GM15510 (cell line): ENCODE results near the gene DTNBP1.

Source experiments
- POLR2A ChIP-seq: IDR thresholded peaks from 3 replicates; pipeline ENCODE4 v1.6.1; 2011; ENCODE audit warnings: borderline replicate concordance; ENCODE audit not compliant: insufficient read length; ENCODE audit errors: extremely low read depth

Gene DTNBP1

DNA sequence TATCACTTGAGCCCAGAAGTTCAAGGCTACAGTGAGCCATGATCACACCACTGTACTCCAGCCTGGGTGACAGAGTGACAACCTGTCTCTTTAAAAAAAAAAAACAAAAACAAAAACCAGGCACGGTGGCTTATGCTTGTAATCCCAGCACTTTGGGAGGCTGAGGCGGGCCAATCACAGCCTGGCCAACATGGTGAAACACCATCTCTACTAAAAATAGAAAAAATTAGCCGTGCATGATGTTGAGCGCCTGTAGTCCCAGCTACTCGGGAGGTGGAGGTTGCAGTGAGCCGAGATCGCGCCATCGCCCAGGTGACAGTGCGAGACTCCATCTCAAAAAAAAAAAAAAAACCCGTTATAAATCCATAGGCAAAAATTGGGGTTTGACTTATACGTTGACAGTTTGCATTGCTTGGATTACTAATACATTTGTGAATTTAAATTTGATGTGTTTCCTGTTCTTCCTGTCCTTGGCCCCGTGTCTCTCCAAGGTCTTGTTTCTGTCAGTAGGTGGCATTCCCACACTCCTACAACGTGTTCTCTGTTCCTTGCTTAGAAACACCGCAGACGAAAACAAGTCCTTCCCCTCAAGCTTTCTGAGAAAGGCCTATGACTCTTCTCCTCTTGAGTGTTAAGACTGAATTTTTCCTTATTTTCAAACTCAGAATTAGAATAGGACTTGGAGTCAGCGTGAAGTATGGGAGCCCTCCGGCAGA lies 147.0 kb downstream of the DTNBP1 start:
- no peak for TF ChIP-seq POLR2A

DNA sequence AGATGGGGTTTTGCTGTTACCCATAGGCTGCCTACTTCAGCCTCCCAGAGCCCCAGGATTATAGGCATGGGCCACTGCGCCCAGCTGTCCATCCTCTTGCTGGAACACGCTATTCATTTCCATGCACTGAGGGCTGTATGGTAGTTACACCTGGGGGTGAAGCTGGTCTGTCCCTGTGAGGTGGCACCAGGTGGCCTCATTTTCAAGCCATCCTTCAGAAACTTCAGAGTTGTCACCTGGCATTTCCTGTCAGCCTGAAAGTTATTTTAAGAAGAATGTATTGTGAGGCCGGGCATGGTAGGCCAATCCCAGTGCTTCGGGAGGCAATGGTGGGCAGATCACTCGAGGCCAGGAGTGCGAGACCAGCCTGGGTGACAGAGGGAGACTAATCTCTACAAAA lies 147.6 kb downstream of the DTNBP1 start:
- no peak for TF ChIP-seq POLR2A

DNA sequence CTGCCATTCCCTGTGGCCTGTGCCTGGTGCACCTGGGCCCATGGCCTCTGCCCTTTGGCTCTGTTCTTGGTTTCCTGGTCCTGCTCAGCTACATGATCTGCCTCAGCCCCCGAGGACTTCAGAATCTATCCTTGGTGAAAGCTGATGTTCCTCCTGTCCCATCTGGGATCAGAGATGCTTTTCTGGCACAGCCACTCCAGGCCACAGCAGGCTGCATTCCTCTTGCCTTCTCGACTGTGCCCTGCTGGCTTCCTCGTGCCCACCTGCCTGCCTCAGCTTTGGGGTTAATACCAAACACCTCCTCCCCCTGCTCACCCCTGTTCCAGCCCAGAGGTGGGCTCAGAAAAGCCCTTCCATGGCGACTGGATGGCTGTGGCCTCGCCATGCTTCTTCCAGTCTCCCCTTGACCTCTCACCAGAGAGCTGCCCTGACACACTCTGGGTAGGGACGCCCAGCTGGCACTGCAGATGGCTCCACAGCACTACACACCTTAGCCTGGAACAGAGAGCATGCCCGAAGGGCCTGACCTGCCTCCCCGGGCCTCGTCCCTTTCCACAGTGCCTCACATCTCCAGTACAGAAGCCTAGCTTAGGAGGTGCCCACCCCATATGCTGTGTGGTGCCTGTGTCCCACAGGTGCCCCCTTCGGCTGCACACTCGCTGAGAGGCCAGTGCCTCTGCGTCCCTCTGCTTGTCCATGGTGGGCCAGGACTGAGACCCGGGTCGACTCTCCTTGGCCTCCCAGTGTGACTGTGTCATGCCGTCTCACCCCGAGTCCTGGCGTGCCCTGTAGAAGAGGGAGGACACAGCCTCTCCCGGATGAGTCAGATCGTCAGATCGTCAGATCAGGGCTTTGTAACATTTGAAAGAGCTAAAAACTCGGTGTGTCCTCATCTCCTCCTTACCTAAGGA lies 148.8 kb downstream of the DTNBP1 start:
- no peak for TF ChIP-seq POLR2A

DNA sequence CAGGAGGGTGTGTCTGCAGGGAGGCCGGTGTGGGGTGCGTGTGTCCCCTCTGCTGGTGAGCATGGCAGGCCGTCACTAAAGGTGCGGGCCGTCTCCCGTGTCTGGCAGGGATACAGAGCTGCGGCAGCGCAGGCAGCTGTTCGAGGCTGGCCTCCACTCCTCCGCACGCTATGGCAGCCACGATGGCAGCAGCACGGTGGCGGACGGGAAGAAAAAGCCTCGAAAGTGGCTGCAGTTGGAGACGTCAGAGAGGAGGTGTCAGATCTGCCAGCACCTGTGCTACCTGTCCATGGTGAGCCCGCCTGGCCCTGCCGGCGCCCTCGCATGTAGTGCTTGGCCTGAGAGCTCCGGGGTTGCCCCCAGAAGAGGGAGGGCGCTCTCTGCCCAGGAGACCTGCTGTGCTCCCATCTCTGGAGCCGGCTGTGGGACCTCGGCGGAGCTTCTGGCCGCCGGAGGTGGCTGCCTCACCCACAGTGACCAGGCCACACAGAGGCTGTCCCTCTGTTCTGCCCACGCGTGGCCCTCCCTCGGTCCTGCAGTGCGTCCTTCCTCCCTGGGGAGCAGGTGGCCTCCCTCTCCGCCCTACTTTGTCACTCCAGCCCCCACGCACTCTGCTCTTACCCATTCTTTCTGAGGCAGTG lies 149.6 kb downstream of the DTNBP1 start:
- no peak for TF ChIP-seq POLR2A

DNA sequence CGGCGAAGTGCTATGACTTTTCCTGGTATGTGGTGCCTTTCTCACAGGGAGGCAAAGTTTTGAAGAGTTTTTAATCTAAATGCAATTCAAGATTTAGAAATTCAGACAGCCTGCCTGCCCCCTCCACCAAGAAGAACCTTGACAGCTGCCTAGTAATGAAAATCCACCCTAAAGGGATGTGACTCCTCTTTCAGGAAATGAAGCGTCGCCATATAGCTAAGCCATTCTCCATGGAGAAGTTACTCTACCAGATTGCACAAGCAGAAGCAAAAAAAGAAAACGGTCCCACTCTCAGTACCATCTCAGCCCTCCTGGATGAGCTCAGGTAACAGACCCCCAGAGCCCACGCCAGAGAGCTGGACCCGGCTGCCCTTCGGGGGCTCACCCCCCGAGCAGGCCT lies 150.1 kb downstream of the DTNBP1 start:
- no peak for TF ChIP-seq POLR2A

DNA sequence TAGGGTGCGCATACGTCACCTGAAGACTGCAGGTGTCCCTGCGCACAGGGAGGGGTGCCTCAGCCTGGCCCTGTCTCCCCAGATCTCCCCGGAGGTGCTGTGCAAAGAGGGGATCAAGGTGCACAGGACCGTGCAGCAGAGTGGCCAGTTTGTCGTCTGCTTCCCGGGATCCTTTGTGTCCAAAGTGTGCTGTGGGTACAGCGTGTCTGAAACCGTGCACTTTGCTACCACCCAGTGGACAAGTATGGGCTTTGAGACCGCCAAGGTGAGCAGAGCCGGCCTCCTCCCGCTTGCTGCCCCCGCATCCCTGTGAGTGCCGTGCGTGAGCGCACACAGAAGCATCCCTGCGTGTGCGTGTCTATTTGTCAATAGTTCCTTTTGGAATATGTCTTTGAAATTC lies 150.7 kb downstream of the DTNBP1 start:
- TF ChIP-seq POLR2A: no peak

DNA sequence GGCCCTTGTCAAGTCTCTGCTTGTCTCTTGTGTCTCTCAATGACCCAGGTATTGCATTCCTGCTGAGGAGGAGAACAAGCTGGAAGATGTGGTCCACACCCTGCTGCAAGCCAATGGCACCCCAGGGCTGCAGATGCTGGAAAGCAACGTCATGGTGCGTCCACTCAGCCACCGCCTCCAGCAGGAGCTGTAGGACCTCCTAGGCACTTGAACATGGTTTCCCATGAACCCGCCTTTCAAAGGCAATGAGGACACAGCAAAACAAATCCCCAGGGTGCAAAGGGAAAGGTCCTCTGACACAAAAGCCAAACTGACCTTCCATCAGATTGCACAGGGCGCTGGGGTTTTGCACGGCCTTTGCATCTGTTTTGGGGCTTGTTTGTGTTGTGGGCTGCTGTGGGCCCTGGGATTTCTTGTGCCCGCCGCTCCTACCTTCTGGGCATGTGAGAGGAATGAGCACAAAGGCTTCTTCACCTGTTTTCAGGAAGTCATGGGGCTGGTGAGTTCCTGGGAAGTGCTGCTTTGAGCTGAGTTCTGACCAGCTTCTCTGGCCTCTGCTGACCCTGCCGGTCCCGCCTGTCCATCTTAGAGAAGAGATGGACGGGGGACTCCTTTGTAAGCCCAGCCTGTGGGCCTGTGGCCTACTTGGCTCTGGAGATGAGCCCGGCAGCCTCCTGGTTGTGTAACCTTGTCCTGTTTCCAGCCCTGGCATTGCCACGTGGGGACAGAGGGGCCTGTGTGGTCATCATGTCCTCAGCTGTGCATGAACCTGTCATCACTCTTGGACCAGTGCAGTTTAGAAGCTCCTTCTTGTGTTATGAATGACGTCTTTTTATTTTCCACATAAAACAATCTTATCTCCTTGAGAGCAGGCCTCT lies 151.3 kb downstream of the DTNBP1 start:
- no peak for TF ChIP-seq POLR2A

DNA sequence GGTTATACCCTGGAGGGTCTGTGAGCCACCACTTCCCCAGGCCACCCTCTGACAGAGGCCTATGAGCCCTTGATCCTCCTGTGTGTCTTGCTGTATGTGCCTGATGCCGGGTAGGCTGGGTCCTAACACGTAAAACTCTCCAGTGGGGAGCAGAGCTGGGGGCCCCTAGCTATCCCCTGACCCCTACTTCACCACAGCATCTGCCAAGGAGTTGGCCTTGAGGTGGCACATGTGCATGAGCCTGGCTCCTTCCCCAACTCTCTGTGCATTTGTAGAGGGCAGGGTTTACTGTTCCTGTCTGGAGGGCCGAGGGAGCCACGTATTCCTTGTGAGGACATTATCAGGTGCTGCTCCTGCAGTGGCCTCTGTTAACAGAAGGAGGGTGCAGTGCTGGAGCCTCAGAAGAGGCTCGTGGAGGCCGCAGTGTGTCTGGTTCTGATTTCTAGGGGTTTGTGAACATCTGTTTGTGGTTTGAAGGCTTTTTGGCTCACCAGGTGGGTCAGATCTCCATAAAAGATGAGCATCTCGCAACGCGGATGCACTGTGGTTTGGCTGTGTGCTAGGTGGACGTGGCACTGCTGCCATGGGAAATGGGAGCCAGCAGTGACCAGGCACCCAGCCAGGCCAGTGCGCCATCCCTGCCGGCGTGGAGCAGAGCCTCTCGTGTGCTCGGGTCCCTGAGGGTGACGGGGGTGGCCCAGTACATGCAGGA lies 152.1 kb downstream of the DTNBP1 start:
- no peak for TF ChIP-seq POLR2A

DNA sequence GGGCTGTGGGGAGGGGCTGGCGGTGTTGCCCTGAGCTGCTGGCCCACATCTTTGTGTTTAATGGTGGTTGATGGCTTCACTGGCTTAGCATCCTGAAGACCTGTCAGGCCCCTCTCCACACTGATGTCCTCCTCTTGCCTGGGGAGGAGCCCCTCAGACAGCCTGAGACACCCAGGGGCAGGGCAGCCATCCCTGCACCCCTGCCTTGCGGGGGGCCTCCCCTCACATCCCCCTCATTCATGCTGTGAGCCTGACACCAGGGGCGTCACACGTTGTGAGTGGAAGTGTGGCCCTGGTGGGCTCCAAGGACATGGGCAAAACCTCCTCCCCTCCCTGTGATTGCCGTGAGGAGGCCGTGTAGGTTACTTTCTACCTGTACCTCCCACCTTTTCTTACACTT lies 152.7 kb downstream of the DTNBP1 start:
- TF ChIP-seq POLR2A: no peak

DNA sequence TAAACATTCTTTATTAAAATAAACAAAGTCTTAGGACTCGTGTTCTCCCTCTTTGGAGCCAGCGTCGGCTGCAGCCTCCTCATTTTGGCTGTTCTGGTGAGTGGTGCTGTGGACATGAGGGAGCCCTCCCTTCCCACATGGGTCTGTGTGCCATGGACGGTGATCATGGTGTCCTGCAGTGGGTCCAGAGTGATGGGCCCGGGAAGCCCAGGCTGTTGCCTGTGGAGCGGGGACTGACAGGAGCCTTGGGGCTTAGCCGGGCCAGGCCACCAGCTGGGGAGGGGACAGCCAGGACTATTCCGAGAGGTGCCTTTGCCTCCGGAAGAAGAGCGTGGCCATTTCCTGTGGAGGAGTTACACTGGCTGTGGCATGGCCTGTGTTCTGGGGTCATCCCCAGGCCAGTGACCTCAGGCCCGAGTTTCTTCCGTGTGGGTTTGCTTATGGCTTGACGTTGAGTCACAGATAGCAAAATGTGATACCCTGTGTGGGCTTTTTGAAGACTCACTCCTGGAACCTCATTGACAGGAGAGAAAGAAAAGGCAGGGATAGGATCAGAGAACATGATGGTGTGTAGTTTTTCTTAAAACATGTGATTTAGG lies 153.4 kb downstream of the DTNBP1 start:
- no peak for TF ChIP-seq POLR2A

DNA sequence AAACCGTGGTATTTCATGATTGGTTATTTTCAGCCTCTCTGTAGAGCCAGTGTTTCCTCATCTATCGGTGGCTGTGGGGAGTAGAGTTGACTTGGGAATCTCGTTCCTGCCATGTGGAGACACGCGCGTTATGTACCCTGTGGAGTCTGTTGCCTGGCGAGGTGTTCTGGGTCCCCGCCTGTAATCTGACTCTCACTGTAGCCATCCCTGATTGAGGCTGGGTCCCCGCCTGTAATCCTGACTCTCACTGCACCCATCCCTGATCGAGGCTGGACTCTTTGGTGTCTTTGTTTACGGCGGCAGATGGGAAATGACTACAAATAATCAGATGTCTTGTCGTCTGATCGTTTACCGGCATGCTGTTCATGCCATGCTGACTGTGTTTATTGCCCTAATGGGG lies 153.9 kb downstream of the DTNBP1 start:
- TF ChIP-seq POLR2A: no peak

DNA sequence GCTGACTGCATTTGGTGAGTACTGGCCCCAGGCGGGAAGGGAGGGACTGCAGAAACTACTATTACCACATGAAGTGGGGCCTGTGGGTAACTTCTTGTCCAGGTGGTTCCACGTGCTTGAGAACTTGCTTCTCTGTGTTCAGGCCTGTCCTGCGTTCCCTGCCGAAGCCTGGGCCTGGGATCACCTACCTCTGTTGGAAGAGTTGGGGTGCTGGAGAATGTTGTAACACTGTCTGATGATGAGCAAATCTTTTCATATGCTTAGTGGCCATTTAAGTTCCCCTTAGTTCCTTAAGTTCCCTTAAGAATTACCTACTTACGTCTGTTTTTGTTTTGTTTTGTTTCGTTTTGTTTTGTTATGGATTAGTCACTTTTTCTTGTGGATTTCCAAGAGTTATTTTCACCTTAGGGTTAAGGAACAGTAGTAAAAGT lies 154.4 kb downstream of the DTNBP1 start:
- TF ChIP-seq POLR2A: no peak

DNA sequence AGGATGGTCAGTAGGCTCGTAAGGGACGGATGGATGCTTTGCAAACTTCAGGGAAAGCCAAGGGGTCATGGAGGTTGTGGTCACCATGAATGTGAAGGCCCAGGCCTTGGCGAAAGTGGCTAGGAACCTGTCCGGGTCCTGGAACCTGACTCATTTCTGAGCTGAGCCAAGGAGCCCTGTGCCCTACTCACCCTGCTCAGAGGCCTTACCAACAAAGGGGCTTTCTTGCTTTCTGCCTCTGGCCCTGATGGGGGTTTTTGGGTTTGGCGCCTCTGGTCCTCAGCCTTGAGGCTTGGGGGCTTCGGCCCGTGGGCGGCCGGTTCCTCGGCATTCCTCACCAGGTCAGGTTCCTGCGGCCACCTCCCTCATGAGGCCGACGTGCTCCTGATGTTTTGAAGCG lies 155.1 kb downstream of the DTNBP1 start:
- no peak for TF ChIP-seq POLR2A
